MM.1S (cell line): ENCODE data around the gene LHX5.

Experiments used
- CTCF ChIP-seq: fragments of 300-600 bp; sonication (generic); IDR thresholded peaks from 2 replicates; pipeline ENCODE4 v1.5.1; 2016; ENCODE audit warnings: antibody characterized with exemption, low read length, mixed read lengths
- EZH2 ChIP-seq: fragments of 300-600 bp; sonication (generic); optimal IDR thresholded peaks from 2 replicates; pipeline ENCODE3; 2017; ENCODE audit warnings: low read depth, mild to moderate bottlenecking, antibody characterized with exemption, low read length, mixed read lengths
- EZH2phosphoT487 ChIP-seq: fragments of 300-600 bp; sonication (generic); IDR thresholded peaks from 2 replicates; pipeline ENCODE4 v1.6.1; 2018; ENCODE audit warnings: antibody characterized with exemption, low read length

- no peak for TF ChIP-seq CTCF
- no peak for TF ChIP-seq EZH2
- TF ChIP-seq EZH2phosphoT487: no peak
Observed at GRCh38 chr12:113457710-113458109, 14.0 kb downstream of the LHX5 start.
